Thoracic aorta (tissue), 2 donors: ENCODE measurements around the gene MRPL1. TPM values are rescaled to one million over a fixed set of nuclear protein-coding genes. Genes with fewer than 3 reads are reported as not detected.
"Not testable (repeated sequence)": the region's sequence is repeated elsewhere in the genome, so short reads cannot be mapped to it uniquely, and the experiment has no call there.

ENCODE experiments used
- ATAC-seq: fragments of 150-250 bp; one replicate; pipeline ENCODE4 v1.8.0; 2017; ENCODE audit warnings: low read depth; ENCODE audit not compliant: insufficient number of reproducible peaks, low FRiP score
- DNase-seq: peaks from one replicate; pipeline ENCODE4 v3.0.0-alpha.2; 2020; ENCODE audit warnings: low spot score
- H3K27ac ChIP-seq, 2 donors: fragments of 200-600 bp; sonication (generic); 1 replicate in 1 of 2; 2 replicates in 1 of 2; pipeline ENCODE4 v1.5.1; 2016; ENCODE audit warnings: mild to moderate bottlenecking in 2 of 2, moderate library complexity in 2 of 2
- H3K27me3 ChIP-seq: fragments of 200-600 bp; sonication (generic); replicated peaks from 2 replicates; pipeline ENCODE4 v1.6.0; 2016; ENCODE audit warnings: mild to moderate bottlenecking; ENCODE audit not compliant: insufficient read depth
- H3K36me3 ChIP-seq: fragments of 200-600 bp; sonication (generic); one replicate; pipeline ENCODE4 v1.5.1; 2016
- H3K4me1 ChIP-seq, 2 donors: fragments of 200-600 bp; sonication (generic); 1 replicate in 1 of 2; 2 replicates in 1 of 2; pipeline versions ENCODE4 v1.5.1 to v1.6.0; 2016; ENCODE audit warnings: low read depth in 2 of 2, mild to moderate bottlenecking in 1 of 2; ENCODE audit not compliant: control insufficient read depth in 1 of 2
- H3K4me3 ChIP-seq: fragments of 200-600 bp; sonication (generic); 2 replicates; pipeline ENCODE4 v1.5.1; 2016; ENCODE audit warnings: mild to moderate bottlenecking
- H3K9me3 ChIP-seq: fragments of 200-600 bp; sonication (generic); 2 replicates; pipeline ENCODE4 v1.5.1; 2016
- total RNA-seq, 2 donors: library from RNA; depleted of rRNA; stranded (reverse); fragments of >200 nt; gene quantifications; one replicate each; pipeline versions ENCODE4 v1.1.0 to v1.2.3, GENCODE V29; 2016
- TF ChIP-seq, protein P1 (sequence below): fragments of 200-600 bp; sonication (generic); IDR thresholded peaks from one replicate; pipeline ENCODE4 v1.5.1; 2019; ENCODE audit warnings: antibody characterized with exemption

MRPL1 gene
- total RNA-seq, 2 donors from 2014 or later, result 6.1 to 22.5 TPM

DNA sequence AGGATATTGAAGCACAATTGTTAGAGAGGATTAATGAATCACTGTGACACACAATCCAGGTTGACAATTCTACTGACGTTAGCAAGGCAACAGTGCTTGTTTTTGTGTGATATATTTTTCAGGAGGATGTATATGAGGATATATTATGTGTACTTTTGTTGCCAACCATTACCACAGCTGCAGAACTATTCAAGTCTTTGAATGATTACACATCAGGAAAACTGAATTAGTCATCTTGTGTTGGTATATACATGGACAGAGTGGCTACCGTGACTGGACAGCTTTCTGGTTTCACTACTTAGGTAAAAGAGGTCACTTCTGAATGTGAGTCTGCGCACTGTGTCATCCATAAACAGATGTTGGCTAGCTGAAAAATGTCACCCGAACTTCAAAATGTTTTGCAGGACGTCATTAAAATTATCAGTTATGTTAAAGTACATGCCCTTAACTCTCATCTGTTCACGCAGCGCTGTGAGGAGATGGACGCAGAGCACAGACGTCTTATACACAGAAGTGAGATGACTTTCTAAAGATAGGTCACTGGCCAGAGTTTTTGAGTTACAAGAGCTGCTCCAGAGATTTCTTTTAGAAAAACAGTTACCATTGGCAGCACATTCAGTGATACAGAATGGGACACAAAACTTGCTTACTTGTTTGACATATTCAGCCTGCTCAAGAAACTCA is 69.0 kb downstream of the MRPL1 start:
- DNase-seq, result no peak
- no peaks in the 10 kb centered on the region for H3K27me3 ChIP-seq
- TF ChIP-seq, protein P1, sequence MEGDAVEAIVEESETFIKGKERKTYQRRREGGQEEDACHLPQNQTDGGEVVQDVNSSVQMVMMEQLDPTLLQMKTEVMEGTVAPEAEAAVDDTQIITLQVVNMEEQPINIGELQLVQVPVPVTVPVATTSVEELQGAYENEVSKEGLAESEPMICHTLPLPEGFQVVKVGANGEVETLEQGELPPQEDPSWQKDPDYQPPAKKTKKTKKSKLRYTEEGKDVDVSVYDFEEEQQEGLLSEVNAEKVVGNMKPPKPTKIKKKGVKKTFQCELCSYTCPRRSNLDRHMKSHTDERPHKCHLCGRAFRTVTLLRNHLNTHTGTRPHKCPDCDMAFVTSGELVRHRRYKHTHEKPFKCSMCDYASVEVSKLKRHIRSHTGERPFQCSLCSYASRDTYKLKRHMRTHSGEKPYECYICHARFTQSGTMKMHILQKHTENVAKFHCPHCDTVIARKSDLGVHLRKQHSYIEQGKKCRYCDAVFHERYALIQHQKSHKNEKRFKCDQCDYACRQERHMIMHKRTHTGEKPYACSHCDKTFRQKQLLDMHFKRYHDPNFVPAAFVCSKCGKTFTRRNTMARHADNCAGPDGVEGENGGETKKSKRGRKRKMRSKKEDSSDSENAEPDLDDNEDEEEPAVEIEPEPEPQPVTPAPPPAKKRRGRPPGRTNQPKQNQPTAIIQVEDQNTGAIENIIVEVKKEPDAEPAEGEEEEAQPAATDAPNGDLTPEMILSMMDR, result no peak

DNA sequence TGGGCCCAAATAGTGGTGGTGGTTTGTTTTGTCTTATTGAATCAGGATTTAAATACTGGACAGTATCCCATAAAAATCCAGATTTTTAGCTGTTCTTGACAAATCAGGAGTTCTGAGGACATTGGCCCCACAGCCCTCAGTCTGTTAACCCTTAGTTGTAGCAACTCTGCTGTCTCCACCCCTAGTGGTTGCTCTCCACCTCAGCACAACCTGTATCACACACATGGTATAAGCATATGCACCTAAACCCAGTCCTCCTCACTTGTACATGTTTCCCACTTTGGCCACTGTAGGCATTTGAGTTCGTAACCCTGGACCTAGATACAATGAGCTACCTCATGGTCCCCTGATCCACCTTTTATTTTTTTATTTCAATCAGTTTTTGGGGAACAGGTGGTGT is 75.9 kb downstream of the MRPL1 start:
- no peaks in the 10 kb centered on the region for H3K27me3 ChIP-seq
- H3K9me3 ChIP-seq, result no peaks in the 10 kb centered on the region
- TF ChIP-seq, protein P1, result no peak
- no peak for ATAC-seq
- no peaks in the 10 kb centered on the region for H3K36me3 ChIP-seq
- no peak overlapping the region for H3K4me3 ChIP-seq
- H3K27ac ChIP-seq, result no peak overlapping the region
- no peaks in the 10 kb centered on the region for H3K4me1 ChIP-seq
- no peak for DNase-seq

More for the DNA sequence above, 69.0 kb downstream of the MRPL1 start:
- H3K4me1 ChIP-seq, result no peaks in the 10 kb centered on the region
- no peak for ATAC-seq
- no peaks in the 10 kb centered on the region for H3K9me3 ChIP-seq
- H3K27ac ChIP-seq, result no peak overlapping the region
- H3K36me3 ChIP-seq, result no peaks in the 10 kb centered on the region
- no peak overlapping the region for H3K4me3 ChIP-seq

DNA sequence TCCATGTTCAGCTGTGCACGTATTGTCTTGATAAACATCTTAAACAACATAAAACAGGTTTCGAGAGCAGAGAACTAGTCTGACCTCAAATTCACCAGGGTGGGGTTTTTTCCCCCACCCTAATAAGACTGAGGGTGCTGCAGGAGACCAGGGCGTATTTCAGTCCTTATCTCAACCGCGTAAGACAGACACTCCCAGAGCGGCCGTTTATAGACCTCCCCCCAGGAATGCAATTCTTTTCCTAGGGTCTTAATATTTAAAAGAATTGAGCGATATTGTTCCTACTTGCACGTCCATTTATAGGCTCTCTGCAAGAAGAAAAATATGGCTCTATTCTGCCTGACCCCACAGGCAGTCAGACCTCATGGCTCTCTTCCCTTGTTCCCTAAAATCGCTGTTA is 83.3 kb downstream of the MRPL1 start:
- H3K4me1 ChIP-seq, H3K27me3 ChIP-seq: not testable (repeated sequence)

DNA sequence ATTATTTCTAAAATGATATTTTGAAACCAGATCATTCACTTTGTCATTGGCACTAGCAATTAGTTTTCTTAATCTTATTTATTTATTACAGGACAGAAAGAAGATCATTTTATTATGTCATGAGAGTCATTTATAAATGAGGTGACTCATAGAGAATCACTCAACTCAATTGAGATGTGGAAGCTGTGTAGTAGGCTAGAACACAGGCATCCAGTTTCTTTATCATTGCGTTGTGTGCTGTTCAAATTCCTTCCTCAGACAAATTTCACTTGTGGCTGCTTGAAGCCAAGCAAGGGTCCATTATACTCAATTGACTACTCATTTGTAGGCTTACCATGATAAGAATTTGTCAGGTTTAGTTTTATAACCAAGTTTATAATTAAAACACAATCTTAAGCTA is 87.6 kb downstream of the MRPL1 start:
- no peak for DNase-seq
- TF ChIP-seq, protein P1, result no peak
- H3K4me3 ChIP-seq, result no peak overlapping the region

More for the DNA sequence above, 83.3 kb downstream of the MRPL1 start:
- H3K36me3 ChIP-seq, H3K9me3 ChIP-seq, DNase-seq, ATAC-seq, H3K27ac ChIP-seq, H3K4me3 ChIP-seq: not testable (repeated sequence)

DNA sequence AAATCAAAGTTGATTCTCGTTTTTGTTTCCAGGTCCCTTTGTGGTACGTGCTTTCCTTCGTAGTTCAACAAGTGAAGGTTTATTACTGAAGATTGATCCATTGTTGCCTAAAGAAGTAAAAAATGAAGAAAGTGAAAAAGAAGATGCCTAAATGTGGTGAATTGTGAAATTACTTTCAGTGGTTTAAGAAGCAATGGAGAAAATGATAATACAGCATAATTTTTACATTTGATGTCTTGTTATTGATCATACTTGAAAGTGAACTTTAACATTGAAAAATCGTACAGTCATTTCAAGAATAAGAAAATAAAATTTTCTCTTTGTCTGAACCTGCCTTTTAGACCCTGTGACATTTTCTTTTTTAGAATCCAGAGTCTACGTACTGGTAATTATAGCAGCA is 89.8 kb downstream of the MRPL1 start:
- Histone ChIP-seq H3K36me3 (peaks cover 14% of the 10 kb centered on the region), H3K27ac (no peak overlapping the region), H3K4me3 (no peak overlapping the region), H3K9me3 (no peaks in the 10 kb centered on the region), H3K4me1 (no peaks in the 10 kb centered on the region), H3K27me3 (no peaks in the 10 kb centered on the region)
- TF ChIP-seq, protein P1, result no peak
- DNase-seq, result no peak
- no peak for ATAC-seq

More for the DNA sequence above, 87.6 kb downstream of the MRPL1 start:
- Histone ChIP-seq H3K4me1 (no peaks in the 10 kb centered on the region), H3K36me3 (peaks cover 14% of the 10 kb centered on the region), H3K9me3 (peaks cover 3% of the 10 kb centered on the region), H3K27ac (no peak overlapping the region), H3K27me3 (no peaks in the 10 kb centered on the region)
- no peak for ATAC-seq

DNA sequence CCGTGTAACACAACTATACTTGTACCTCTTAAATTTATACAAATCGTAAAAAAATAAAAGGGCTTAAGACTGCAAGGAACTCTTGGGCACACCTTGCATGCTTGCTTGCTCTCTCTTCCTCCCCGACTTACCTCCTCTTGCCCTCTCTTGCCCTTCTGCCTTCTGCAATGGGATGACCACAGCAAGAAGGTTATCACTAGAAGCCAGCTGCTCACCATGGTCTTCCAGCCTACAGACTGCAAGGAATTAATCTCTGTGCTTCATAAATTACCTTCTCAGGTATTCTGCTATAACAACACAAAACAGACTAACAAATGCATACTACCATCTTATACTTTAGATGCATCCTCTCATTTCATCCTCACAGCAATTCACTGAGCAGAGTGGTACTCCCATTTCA is 92.1 kb downstream of the MRPL1 start:
- H3K27me3 ChIP-seq, result no peaks in the 10 kb centered on the region
- peaks cover 14% of the 10 kb centered on the region for H3K36me3 ChIP-seq
- H3K27ac ChIP-seq, result no peak overlapping the region
- H3K9me3 ChIP-seq, result no peaks in the 10 kb centered on the region
- no peak for ATAC-seq
- TF ChIP-seq, protein P1, result no peak
- H3K4me3 ChIP-seq, result no peak overlapping the region
- no peaks in the 10 kb centered on the region for H3K4me1 ChIP-seq
- no peak for DNase-seq
